GM12865 (cell line): ENCODE measurements around the gene ZSCAN2.

Experiments
- DNase-seq: peaks from one replicate; pipeline ENCODE4 v3.0.0; 2010; ENCODE audit warnings: low read depth
- H3K4me3 ChIP-seq: 2 replicates; pipeline ENCODE4 v1.5.1; 2011; ENCODE audit warnings: mild to moderate bottlenecking, low read depth, low read length, control low read depth
- TF ChIP-seq, protein P1 (sequence below): IDR thresholded peaks from 2 replicates; pipeline ENCODE4 v1.5.1; 2011; ENCODE audit warnings: low read length, control low read depth, low read depth, inconsistent platforms; ENCODE audit not compliant: insufficient read depth; ENCODE audit errors: missing control alignments

The ZSCAN2 gene

GRCh38 chr15:84654689-84655453 lies 54.1 kb downstream of the ZSCAN2 start:
- H3K4me3 ChIP-seq = peak overlapping the region; percentile 76
- TF ChIP-seq, protein P1, sequence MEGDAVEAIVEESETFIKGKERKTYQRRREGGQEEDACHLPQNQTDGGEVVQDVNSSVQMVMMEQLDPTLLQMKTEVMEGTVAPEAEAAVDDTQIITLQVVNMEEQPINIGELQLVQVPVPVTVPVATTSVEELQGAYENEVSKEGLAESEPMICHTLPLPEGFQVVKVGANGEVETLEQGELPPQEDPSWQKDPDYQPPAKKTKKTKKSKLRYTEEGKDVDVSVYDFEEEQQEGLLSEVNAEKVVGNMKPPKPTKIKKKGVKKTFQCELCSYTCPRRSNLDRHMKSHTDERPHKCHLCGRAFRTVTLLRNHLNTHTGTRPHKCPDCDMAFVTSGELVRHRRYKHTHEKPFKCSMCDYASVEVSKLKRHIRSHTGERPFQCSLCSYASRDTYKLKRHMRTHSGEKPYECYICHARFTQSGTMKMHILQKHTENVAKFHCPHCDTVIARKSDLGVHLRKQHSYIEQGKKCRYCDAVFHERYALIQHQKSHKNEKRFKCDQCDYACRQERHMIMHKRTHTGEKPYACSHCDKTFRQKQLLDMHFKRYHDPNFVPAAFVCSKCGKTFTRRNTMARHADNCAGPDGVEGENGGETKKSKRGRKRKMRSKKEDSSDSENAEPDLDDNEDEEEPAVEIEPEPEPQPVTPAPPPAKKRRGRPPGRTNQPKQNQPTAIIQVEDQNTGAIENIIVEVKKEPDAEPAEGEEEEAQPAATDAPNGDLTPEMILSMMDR = peak; percentile 68
- DNase-seq = peak; percentile 86

GRCh38 chr15:84656972-84657371 lies 56.2 kb downstream of the ZSCAN2 start:
- H3K4me3 ChIP-seq = no peak overlapping the region
- no peak for DNase-seq
- TF ChIP-seq, protein P1 = no peak

DNA sequence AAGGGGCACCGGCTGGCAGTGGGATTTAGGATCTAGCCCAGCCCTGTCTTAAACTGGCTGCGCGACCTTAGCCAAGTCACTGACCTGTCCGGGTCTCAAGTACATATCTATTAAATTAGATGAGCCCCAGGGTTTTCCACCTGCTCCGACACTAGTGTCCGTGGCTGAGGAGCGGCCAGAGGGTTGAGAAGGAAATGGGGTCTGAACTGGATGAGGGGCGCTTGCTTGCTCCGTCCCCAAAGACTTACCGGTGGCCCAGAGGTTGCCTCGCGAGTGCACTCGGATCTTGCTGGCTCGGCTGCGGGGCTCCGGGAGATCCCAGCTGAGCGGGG lies 56.9 kb downstream of the ZSCAN2 start:
- peak overlapping the region; percentile 39 for H3K4me3 ChIP-seq
- DNase-seq = no peak
- TF ChIP-seq, protein P1 = no peak

GRCh38 chr15:84658080-84658787 lies 57.4 kb downstream of the ZSCAN2 start, which contains the start of gene NMB:
Gene NMB (minus strand): TSS chr15:84658199. CDS start chr15:84658152, 47 bp downstream.
- H3K4me3 ChIP-seq = peak within 1 kb of the TSS; percentile 39
- DNase-seq = peak; percentile 90
- TF ChIP-seq, protein P1 = peak; percentile 69

DNA sequence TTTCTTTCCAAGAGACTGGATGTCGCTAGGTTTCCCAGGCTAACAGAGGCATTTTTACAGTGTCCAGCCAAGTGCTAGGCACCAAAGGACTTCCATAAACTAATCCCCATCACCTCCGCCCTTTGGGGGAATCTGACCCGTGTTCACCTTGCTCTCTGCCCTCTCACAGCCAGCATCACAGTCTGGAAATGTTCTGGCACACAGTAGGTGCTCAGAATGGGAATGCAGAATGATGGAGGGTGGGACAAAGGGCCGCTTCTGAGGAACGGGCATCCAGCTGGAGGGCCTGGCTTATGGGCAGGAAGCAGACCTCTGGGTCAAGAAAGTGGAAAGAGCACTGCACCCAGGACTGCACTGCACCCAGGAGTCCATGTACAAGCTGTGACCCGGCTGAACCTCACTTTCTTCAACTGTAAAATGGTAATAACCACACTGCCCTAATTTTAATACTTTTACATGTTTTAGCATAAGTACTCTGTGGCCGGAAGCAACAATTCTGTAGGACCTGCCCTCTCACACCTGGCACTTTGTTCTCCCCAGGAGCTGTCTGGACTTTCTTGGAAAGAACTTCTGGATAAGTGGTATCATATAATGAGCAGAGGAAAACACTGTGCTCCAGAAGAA lies 58.1 kb downstream of the ZSCAN2 start:
- DNase-seq = no peak
- peak overlapping the region; percentile 39 for H3K4me3 ChIP-seq
- TF ChIP-seq, protein P1 = no peak

- TF ChIP-seq, protein P1 = no peak
- H3K4me3 ChIP-seq = no peak overlapping the region
- DNase-seq = no peak
Measured at GRCh38 chr15:84659904-84660781, 59.3 kb downstream of the ZSCAN2 start.
